Naive thymus-derived CD8-positive, alpha-beta T cell (primary cell): Measurements from ENCODE around the gene RAD51B. TPM values are rescaled to one million over a fixed set of nuclear protein-coding genes. Genes with fewer than 3 reads are reported as not detected.

Experiments used
- ATAC-seq, 2 donors: fragments of 150-1000 bp; cut with Tn5 transposase in 1 of 2; sonication (Bioruptor Pico), chemical (Tn5 transposase) in 1 of 2; 1 replicate in 1 of 2; 2 replicates in 1 of 2; pipeline ENCODE4 v1.10.0; 2021; ENCODE audit warnings: mild to moderate bottlenecking in 2 of 2, moderate library complexity in 2 of 2
- POLR2A ChIA-PET: fragments of 350-600 bp; sonication (Branson Sonifier 250); formaldehyde crosslinking; loops from one replicate; lab custom pipeline; 2021; ENCODE audit warnings: antibody characterized with exemption; lab: Charles Lee
- DNase-seq, 10 donors: peaks; one replicate each; pipeline versions ENCODE4 v3.0.0 to v3.0.0-alpha.2; 2020 to 2022
- H3K27ac Mint-ChIP-seq, 10 donors: one replicate each; pipeline ENCODE4 v1.8.0; 2020 to 2022; ENCODE audit warnings: mild to moderate bottlenecking in 10 of 10, mixed read lengths in 10 of 10, moderate library complexity in 4 of 10, inconsistent platforms in 1 of 10
- H3K27me3 Mint-ChIP-seq, 5 donors: one replicate each; pipeline ENCODE4 v1.8.0; 2021 to 2022; ENCODE audit warnings: mixed read lengths in 5 of 5
- H3K36me3 Mint-ChIP-seq, 3 donors: one replicate each; pipeline ENCODE4 v1.8.0; 2020 to 2022; ENCODE audit warnings: mixed read lengths in 3 of 3, mild to moderate bottlenecking in 2 of 3, inconsistent platforms in 1 of 3
- H3K4me1 Mint-ChIP-seq, 4 donors: one replicate each; pipeline ENCODE4 v1.8.0; 2021 to 2022; ENCODE audit warnings: mixed read lengths in 4 of 4
- H3K4me3 Mint-ChIP-seq, 10 donors: one replicate each; pipeline ENCODE4 v1.8.0; 2020 to 2022; ENCODE audit warnings: mild to moderate bottlenecking in 10 of 10, mixed read lengths in 10 of 10, moderate library complexity in 6 of 10, inconsistent platforms in 1 of 10
- H3K9me3 Mint-ChIP-seq, 9 donors: one replicate each; pipeline ENCODE4 v1.8.0; 2020 to 2022; ENCODE audit warnings: mixed read lengths in 9 of 9, mild to moderate bottlenecking in 3 of 9, inconsistent platforms in 1 of 9, moderate library complexity in 1 of 9
- polyA plus RNA-seq, 3 donors: library from polyadenylated mRNA; unstranded; fragments of 300-500 nt; fragmentation: Illumina TruSeq; gene quantifications; one replicate each; pipeline ENCODE4 v1.2.3, GENCODE V29; 2021
- total RNA-seq, 8 experiments: library from RNA in 2 of 8; stranded (reverse) in 2 of 8; gene quantifications; one replicate each; pipeline ENCODE4 v1.2.3 and lab custom pipeline; 2021 to 2026

RAD51B gene
- total and polyA plus RNA-seq, 5 experiments from 2014 or later = 15.1 to 30.0 (median 26.4) TPM

DNA sequence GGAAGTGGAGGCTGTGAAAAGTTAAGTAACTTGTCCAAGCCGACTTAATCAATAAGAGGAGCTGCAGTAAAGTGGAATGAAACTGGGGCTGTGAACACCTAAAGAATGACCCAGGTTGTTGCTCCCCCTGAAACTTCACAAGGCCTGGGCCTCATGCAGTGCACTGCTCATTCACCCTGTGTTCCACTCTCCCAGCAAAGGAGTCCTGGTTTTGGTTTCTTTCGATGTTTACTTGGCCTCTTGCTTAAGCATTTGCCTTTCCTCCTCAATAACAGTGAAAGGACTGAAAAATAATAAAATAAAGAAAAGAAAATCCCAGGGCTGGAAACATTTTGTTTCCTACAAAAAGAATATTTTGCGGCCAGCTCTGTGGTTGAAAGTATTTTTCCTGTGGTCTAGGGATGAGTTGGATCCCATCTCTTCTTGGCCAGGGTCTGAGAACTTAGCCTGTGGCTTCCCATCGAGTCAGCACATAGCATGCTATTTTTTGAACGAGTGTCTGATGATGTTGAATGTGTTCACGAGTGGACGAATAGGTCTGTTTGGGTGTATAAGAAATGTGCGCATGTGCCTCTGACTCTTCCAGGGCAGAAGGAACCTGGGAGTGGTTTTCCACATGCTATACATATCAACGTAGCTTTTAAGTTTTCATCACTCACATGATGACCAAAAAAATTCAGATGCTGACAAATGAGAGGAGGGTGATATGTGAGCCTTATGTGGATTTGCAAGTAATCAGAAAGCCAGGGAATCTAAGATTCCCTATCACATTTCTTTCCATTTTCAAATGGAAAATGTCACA lies 623.5 kb downstream of the RAD51B start:
- Mint-ChIP-seq H3K27me3 (no peaks in the 10 kb centered on the region), H3K36me3 (no peaks in the 10 kb centered on the region), H3K27ac (no peak overlapping the region), H3K4me1 (peaks cover 0 to 12% (median 8%) of the 10 kb centered on the region in 4 donors), H3K9me3 (no peaks in the 10 kb centered on the region), H3K4me3 (no peak overlapping the region)
- ATAC-seq (no peak), DNase-seq (no peak)
- POLR2A ChIA-PET = interaction anchor here (0.5 to 1.4 kb wide), 6 partner anchors 11 to 533 kb away, joined by 3 read pairs; no protein-coding TSS in a partner anchor

DNA sequence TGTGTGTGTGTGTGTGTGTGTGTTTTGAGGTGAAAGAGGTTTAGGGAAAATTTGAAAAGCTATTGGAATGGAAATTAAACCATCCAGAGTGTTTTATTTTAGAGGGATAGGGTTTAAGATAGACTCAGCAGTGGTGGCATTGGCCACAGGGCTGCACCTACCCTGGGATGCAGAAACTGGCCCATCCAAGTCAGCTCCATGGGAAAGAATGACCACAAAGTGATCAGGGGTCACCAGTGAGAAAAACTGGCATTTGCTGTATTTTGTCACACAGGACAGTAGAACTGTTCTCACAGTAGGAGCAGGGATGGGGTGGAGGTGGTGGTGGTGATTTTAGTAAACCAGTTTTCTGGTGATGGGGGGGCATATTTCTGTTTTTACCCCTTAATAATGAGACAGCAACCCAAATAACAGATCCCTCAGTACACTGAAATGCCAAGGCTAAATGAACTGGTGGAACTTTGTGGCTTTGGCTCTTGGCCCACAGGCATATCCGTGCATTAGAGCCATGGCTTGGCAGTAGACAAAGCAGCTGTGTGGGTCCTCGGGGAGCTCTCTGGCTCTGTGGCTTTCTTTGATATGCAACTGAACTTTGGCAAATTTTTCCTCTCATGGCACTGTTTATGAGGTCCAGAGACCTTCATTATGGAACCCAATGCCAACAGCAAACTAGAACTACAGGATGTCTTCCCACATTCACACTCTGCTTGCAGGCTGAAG lies 625.0 kb downstream of the RAD51B start:
- no peak for DNase-seq
- no peak overlapping the region for H3K4me3 Mint-ChIP-seq
- H3K9me3 Mint-ChIP-seq = no peaks in the 10 kb centered on the region
- no peak for ATAC-seq
- H3K36me3 Mint-ChIP-seq = peaks cover 0 to 2% (median 0%) of the 10 kb centered on the region in 3 donors
- peaks cover under 1 to 15% (median 6%) of the 10 kb centered on the region in 4 donors for H3K4me1 Mint-ChIP-seq
- no peaks in the 10 kb centered on the region for H3K27me3 Mint-ChIP-seq
- no peak overlapping the region for H3K27ac Mint-ChIP-seq
- POLR2A ChIA-PET = interaction anchor here (0.6 kb wide), 1 partner anchor 22 kb away, joined by 3 read pairs; no protein-coding TSS in a partner anchor

DNA sequence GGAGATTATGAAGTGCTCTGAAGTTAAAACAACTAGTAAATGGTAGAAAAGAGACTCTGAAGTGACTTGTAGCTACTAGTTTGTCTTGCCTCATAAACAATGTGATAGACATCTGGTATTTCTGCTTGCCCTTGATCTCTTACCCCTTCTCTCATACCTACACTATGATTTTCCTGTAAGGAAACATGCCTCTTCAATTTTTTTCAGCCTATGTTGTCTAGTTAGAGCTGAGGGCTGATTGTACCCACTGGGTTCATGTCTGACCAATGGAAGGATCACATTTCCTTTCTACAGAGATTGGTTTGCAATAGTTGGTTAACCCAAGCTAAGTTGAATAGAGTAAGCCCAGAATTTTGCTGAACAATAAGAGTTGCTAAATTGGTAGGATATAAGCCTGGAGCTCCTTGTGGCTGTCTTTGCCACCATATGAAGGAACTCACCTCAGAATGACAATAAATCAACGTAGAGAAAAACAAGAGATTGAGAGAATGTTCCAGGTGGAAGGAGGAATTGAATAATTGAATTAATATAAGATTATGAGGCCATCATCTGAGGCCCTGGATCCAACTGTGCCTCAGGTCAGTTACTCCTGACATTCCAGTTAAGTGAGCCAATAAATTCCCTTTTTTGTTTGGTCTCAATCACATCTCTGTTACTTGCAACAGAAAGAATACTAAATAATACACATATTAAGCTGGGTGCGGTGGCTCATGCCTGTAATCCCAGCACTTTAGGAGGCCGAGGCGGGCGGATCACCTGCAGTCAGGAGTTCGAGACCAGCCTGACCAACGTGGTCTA lies 626.9 kb downstream of the RAD51B start:
- POLR2A ChIA-PET = interaction anchor here (1.0 kb wide), 1 partner anchor 342 kb away, joined by 4 read pairs; no protein-coding TSS in a partner anchor
- peaks cover 4 to 18% (median 11%) of the 10 kb centered on the region in 4 donors for H3K4me1 Mint-ChIP-seq
- DNase-seq (no peak), ATAC-seq (no peak)
- H3K36me3 Mint-ChIP-seq = peaks cover 0 to 4% (median 0%) of the 10 kb centered on the region in 3 donors
- H3K4me3 Mint-ChIP-seq = no peak overlapping the region
- H3K27me3 Mint-ChIP-seq = no peaks in the 10 kb centered on the region
- no peaks in the 10 kb centered on the region for H3K9me3 Mint-ChIP-seq
- no peak overlapping the region for H3K27ac Mint-ChIP-seq

DNA sequence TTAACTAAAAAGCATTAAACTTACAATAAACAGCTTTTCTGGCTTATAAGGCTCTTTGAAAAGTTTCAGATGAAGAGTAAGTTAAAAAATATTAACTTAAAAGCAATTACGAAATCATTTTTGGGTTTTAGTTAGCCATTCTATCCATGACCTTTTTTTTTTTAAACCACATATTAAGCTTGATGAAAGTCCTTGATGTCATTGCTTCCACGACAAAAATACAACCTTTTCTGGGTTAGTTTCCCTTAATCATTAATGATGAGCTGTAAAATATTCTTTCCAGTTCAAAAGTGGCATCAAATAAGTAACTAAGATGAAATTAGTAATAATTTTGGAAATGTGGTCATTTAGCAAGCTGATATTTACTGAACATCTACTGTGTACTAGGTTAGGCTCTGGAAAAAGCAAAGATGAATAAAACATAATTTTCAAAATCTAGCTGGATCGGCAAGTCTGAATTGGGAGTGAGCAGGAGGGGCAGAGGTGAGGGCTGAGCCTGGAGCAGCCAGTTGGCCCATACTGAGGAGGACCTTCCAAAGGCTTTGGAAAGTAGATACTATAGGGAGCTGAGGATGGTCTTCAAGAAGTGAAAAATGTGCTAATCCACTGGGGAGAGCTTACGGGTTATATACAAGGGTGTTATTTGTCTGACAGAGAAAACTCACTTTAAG lies 628.1 kb downstream of the RAD51B start:
- no peaks in the 10 kb centered on the region for H3K27me3 Mint-ChIP-seq
- peaks cover 4 to 22% (median 8%) of the 10 kb centered on the region in 4 donors for H3K4me1 Mint-ChIP-seq
- H3K9me3 Mint-ChIP-seq = no peaks in the 10 kb centered on the region
- POLR2A ChIA-PET = interaction anchor here (0.6 to 0.9 kb wide), 2 partner anchors 27 to 307 kb away, joined by 3 read pairs; no protein-coding TSS in a partner anchor
- peaks cover 0 to 4% (median 0%) of the 10 kb centered on the region in 3 donors for H3K36me3 Mint-ChIP-seq
- DNase-seq = no peak
- H3K27ac Mint-ChIP-seq = no peak overlapping the region
- no peak overlapping the region for H3K4me3 Mint-ChIP-seq
- ATAC-seq = no peak

DNA sequence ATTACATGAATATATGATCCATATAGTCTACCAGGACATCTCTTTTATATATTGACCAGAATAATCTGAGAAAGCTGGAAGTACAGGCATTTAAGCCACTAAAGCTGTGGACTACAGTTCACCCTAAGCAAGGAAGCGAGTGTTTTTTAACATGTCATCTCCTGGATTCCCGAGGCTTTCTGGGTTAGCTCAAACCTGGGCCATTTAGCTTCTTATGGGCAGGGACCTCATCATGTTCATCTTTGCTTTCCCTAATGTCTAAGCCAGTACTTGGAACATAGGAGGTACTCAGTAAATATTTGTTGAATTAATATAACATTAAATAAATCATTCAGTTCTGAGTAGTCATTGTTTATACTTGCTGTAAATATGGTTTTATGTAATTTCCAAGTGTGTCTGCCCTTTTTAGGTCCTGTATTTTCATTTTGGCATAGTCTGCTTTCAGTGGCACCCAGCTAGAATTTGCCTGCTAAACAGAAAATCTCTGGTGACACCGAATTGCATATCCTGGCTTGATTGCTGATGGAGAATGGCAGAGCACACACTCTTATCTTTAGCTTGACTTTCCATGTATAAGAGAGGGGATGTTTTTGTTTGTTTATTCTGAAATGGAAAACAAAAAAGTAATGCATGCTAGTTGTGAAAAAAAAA lies 628.8 kb downstream of the RAD51B start:
- no peaks in the 10 kb centered on the region for H3K27me3 Mint-ChIP-seq
- H3K9me3 Mint-ChIP-seq = peaks cover 0 to 4% (median 0%) of the 10 kb centered on the region in 9 donors
- no peak overlapping the region for H3K4me3 Mint-ChIP-seq
- peaks cover 4 to 22% (median 8%) of the 10 kb centered on the region in 4 donors for H3K4me1 Mint-ChIP-seq
- DNase-seq (no peak), ATAC-seq (no peak)
- H3K27ac Mint-ChIP-seq = no peak overlapping the region
- H3K36me3 Mint-ChIP-seq = peaks cover 0 to 8% (median 0%) of the 10 kb centered on the region in 3 donors
- POLR2A ChIA-PET = interaction anchor here (0.6 to 0.9 kb wide), 2 partner anchors 26 to 306 kb away, joined by 3 read pairs; no protein-coding TSS in a partner anchor

DNA sequence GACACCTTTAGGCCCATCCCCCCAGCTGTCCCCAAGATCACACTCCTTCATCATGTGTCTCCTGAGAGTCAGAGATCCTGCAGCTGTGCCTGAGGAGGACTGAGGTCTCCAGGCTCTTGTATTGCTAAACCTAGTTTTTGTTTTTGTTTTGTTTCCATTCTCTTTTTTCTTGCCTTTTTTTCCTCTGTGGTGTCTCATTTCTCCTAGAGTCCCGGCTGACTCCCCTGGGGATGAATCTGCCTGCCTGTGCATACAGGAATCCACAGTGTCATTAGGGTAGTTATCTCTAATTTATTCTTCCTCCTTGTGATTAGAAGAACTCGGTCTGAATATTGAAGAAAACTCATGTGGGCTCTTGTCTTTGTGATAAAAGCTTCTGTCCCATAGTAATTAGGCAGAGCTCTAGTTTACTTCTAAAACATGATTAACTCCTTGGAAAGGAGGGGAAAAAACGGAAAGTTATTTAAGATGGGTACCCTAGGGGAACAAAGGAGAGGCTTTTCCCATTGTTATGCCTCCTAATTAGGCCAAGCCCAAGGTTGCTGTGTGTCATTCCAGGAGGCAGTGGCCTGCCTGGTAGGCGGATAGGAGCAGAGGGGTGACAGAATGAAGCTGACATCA lies 630.1 kb downstream of the RAD51B start:
- ATAC-seq = no peak
- Mint-ChIP-seq H3K4me3 (no peak overlapping the region), H3K4me1 (peaks cover 2 to 15% (median 10%) of the 10 kb centered on the region in 4 donors), H3K36me3 (peaks cover 0 to 17% (median 9%) of the 10 kb centered on the region in 3 donors), H3K27ac (peak overlapping the region in 3 of 10 donors; percentile 11 to 40 (median 31)), H3K27me3 (no peaks in the 10 kb centered on the region), H3K9me3 (peaks cover 0 to 15% (median 4%) of the 10 kb centered on the region in 9 donors)
- DNase-seq = no peak
- POLR2A ChIA-PET = interaction anchor here (0.6 kb wide), 1 partner anchor 48 kb away, joined by 4 read pairs; no protein-coding TSS in a partner anchor

DNA sequence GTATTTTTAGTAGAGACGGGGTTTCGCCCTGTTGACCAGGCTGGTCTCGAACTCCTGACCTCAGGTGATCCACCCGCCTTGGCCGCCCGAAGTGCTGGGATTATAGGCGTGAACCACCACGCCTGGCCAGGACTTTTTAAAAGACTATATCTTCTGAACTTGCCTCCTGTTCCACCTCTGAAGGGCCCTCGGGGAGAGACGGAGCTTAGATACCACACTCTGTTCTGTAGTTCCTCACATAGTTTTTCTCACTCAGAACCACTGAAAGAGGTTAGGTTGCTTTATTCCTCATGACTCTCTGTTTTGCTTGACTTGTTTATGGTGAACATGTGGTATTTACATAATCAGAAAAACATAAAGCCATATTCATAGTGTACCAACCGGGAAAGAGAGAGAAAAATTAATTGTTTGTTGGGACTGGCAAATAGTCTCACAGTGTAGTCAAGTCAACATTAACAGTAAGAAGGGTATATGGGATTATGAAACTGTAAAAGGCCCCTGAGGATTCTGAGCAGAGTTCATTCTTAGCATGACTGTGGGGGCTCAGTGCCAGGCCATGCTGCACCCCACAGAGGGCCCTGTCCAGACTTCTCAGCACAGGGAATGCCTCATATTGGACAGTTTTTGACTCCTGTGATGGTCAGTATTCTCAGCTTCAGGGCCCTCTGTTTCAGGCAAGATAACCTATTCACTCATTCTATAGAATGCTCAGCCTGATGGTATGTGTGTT lies 631.0 kb downstream of the RAD51B start:
- no peak overlapping the region for H3K27ac Mint-ChIP-seq
- POLR2A ChIA-PET = no interaction called here

DNA sequence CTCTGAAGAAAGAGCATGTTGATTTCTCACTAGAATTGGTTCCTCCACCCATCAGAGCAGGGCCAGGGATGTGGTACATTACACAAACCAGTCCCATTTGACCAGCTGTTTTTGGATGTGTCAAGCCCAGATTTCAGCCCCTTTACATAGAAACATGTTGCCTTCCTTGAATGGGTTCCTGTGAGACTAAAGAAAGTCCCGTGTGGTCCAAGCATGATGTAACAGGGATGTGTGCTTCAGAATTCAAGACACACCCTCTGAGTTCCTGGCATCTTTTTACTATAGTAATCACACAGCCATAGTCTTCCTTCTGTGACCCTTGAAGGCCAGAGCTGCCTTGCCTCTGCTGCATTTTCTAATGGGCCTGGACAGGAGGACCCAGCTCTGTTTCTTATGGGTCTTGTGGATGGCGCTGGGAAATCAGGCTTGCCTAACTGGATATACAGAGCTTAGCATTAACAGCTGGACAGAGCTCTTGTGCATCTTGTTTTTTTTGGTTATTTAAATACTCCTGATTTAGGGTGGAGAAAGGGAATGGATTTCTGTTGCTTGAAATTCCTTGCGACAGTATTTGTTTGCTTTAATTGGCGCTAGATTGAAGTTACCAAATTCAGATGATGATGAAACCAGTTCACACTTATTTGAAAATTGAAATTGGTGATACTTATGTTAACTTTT lies 632.3 kb downstream of the RAD51B start:
- Mint-ChIP-seq H3K27ac (peak overlapping the region in 1 of 10 donors; percentile 22), H3K9me3 (peaks cover 0 to 28% (median 11%) of the 10 kb centered on the region in 9 donors), H3K4me1 (peaks cover 2 to 15% (median 9%) of the 10 kb centered on the region in 4 donors), H3K36me3 (peaks cover 0 to 24% (median 14%) of the 10 kb centered on the region in 3 donors), H3K27me3 (no peaks in the 10 kb centered on the region), H3K4me3 (no peak overlapping the region)
- POLR2A ChIA-PET = interaction anchor here (0.5 kb wide), 1 partner anchor 69 kb away, joined by 3 read pairs; no protein-coding TSS in a partner anchor
- DNase-seq = no peak
- ATAC-seq = no peak

More for the DNA sequence above, 631.0 kb downstream of the RAD51B start:
- H3K4me3 Mint-ChIP-seq = no peak overlapping the region
- H3K9me3 Mint-ChIP-seq = peaks cover 0 to 24% (median 10%) of the 10 kb centered on the region in 9 donors
- ATAC-seq (no peak), DNase-seq (no peak)
- peaks cover 2 to 15% (median 9%) of the 10 kb centered on the region in 4 donors for H3K4me1 Mint-ChIP-seq
- no peaks in the 10 kb centered on the region for H3K27me3 Mint-ChIP-seq
- H3K36me3 Mint-ChIP-seq = peaks cover 0 to 24% (median 10%) of the 10 kb centered on the region in 3 donors

DNA sequence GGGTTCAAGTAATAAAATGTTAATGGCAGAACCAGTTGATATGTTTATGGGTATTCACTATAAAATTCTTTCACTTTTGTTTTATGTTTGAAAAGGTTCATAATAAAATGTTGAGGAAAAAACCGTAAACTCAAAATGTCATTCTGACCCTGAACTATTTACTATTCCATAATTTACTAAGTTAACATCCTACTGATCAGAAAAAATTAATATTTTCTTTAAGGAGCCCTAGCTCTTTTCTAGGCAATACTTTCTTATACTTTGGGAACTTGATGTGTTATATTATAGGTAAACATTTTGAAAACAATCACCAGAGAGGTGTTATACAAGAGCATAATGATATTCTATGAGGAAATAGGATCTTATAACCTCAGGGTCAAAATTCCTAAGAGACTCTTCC lies 638.7 kb downstream of the RAD51B start:
- H3K9me3 Mint-ChIP-seq = peaks cover 0 to 26% (median 8%) of the 10 kb centered on the region in 9 donors
- H3K4me1 Mint-ChIP-seq = peaks cover 2 to 11% (median 5%) of the 10 kb centered on the region in 4 donors
- ATAC-seq (no peak), DNase-seq (no peak)
- no peak overlapping the region for H3K27ac Mint-ChIP-seq
- peaks cover 0 to 17% (median 14%) of the 10 kb centered on the region in 3 donors for H3K36me3 Mint-ChIP-seq
- H3K4me3 Mint-ChIP-seq = no peak overlapping the region
- POLR2A ChIA-PET = interaction anchor here (0.7 kb wide), 1 partner anchor 231 kb away, joined by 3 read pairs; no protein-coding TSS in a partner anchor
- no peaks in the 10 kb centered on the region for H3K27me3 Mint-ChIP-seq
